ENCODE measurements around the gene LAMA1.

Gene LAMA1

GRCh38 chr18:6917072-6917471 lies 200.5 kb downstream of the LAMA1 start:
- no peak for DNase-seq

- DNase-seq = no peak
These were observed 216.2 kb downstream of the LAMA1 start for GRCh38 chr18:6901286-6901926.

DNA sequence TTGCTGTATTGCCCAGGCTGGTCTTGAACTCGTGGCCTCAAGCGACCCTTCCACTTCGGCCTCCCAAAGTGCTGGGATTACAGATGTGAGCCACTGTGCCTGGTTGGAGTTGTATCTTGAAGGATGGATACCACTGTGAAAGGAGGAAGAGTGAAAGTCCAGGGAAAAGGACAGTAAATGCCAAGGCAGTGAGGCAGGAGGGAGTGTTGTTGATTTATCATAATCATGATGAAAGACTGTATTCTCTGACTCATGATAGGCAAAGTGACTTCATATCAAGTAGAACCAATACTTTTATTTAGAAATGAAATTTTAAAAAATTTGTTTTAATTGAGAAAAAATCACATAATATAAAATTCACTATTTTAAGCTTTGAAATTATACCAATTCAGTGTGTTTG lies 225.8 kb downstream of the LAMA1 start:
- no peak for DNase-seq
